EL (cell line): ENCODE measurements around the gene STAT2.
"Not testable (repeated sequence)": the region's sequence is repeated elsewhere in the genome, so short reads cannot be mapped to it uniquely, and the experiment has no call there.

Experiments used
- DNase-seq: peaks from one replicate; pipeline ENCODE4 v3.0.0-alpha.2; 2016

Gene STAT2

DNA sequence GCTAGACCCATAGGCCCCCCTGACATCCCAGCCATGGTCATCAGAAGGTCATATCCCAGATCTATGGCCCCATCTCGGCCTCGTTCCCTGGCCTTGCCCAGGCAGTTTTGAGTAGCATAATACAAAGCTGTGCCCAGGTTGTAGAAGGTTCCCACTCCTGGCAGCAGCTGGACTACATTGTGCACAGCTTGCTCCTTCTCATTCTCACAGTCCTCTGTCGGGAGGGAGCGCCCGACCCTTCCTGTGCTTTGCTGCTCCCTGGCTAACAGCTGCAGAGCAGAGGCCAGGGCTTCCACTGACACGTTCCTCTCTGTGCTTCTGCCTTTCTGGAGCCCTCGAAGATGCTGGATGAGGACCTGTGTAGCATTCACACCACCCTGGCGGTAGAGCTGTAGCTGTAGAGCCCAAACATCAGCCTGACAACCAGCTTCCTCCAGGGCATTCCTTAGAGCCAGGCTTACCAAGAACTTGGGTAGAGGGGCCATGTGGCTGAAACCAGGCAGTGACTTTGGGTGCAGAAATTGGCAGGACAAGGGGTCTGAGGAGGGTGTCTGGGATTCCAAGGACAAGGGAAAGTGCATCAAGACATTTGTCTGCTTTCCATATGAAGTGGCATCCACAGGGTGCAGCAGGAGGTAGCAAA, 1.7 kb upstream of the STAT2 start:
- DNase-seq, result no peak

DNA sequence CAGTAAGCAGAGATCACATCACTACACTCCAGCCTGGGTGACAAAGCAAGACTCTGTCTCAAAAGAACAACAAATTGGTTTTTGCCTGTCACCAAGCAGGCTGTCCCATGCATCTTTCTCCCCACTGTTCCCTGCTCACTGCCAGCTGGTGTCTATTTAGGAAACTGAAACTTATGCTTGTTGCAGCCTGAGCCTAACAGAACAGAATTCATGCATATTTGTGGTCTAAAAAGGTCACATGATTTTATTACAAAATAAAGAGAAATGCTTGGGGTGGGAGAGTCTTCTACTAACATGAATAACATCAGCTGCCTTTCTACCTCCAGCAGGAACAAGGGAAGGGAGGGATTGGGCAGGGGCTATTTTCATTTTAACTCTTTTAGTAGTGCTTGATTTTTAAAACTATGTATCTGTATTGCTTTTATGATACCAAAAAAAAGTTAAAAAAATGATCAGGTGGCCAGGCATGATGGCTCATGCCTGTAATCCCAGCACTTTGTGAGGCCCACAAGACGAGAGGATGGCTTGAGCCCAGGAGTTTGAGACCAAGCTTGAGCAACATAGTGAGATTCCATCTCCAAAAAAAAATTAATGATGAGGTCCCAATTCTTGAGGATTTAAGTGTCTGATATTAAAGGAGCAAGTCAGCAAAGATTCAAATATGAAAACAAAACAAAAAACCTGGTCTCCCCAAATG, 923 bp downstream of the STAT2 start:
- peak; percentile 84 for DNase-seq

DNA sequence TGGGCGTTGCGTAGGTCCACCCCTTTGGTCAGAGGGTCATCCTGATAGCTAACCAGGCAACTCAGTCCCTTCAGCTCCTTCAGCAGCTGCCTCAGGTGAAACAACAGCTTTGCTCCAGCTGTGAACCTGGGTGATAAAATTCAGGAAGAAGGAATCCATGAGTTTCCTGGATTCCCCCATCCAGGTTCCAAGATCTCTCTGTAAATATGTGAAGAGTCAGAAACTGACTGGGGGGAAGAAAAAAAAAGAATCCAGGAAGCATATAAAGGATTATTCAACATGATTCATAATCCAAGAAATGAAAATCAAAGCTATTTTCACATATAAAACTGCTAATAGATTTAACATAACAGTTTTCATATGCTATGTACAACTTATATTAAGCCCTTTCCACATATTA, 8.6 kb downstream of the STAT2 start:
- no peak for DNase-seq

DNA sequence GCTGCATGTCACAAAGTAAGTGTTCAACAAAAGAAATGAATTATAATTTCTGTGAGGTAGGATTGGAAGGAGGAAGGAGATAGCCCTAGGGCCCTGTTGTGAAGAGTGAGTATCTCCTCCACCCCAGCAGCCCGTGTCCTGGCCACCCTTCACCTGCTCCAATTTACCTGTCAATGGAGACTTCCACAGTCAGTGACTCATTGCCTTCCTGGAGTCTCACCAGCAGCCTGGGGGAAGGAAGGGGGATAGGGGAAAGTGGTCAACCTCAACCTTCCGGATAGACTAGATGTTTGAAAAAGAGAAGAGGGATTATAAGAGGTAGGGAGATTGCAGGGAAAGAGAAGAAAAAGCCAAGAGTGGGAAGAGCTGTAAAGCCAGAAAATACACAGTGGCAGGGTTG, 9.2 kb downstream of the STAT2 start:
- DNase-seq, result no peak

DNA sequence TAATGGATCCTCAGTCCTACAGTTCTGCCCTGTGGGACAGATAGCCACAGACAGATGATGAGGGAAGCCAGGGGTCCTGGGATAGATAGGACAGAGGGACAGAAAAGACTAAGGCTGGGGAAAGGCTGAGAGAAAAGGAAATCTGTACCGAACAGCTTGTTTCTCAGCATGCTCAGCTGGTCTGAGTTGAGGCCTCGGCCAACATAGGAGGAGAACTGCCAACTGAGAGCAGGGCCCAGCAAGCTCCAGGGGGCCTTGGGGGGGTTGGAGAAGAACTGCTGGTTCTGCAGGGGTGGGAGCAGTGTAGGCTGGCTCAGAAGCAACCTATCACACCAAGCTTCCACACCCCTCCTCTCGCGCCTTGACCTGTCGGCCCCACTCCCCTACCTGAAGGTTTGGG, 11.1 kb downstream of the STAT2 start:
- no peak for DNase-seq

DNA sequence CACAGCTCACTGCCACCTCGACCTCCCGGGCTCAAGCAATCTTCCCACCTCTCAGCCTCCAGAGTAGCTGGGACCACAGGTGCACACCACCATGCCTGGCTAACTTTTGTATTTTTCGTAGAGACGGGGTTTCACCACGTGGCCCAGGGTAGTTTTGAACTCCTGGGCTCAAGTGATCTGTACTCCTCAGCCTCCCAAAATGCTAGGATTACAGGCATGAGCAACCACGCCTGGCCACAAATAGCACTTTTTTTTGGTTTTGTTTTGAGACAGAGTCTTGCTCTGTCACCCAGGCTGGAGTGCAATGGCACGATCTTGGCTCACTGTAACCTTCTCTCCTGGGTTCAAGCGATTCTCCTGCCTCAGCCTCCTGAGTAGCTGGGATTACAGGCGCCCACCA, 12.7 kb downstream of the STAT2 start:
- DNase-seq, result not testable (repeated sequence)

DNA sequence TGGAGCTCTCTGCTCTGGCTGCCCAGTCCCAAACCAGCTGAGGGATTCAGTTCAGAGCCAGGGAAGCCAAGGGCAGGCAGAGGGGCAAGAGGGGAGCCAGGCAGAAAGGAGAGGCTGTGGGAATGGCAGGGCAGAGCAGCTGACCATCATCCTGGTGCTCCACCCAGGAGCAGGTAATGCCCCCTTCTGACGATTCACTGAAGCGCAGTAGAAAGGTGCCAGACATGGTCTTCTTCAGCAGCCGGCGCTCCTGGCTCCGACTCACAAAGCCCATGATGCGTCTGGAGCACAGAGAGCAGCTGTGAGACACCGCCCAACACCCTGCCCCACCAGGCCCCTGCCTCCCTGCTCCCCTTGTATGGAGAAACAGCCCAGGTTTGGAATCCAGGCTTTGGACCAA, 13.2 kb downstream of the STAT2 start:
- no peak for DNase-seq

DNA sequence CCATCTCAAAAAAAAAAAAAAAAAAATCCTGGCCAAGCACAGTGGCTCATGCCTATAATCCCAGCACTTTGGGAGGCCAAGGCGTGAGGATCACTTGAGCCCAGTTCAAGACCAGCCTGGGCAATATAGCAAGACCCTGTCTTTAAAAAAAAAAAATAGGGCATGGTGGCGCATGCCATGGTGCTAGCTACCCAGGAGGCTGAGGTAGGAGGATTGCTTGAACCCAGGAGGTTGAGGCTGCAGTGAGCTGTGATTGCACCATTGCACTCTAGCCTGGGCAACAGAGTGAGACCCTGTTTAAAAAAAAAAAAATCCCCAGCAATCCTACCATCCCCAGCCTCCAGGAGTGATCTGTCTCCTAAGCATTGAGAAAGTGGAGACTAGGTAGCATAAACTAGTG, 17.6 kb downstream of the STAT2 start:
- DNase-seq, result not testable (repeated sequence)

DNA sequence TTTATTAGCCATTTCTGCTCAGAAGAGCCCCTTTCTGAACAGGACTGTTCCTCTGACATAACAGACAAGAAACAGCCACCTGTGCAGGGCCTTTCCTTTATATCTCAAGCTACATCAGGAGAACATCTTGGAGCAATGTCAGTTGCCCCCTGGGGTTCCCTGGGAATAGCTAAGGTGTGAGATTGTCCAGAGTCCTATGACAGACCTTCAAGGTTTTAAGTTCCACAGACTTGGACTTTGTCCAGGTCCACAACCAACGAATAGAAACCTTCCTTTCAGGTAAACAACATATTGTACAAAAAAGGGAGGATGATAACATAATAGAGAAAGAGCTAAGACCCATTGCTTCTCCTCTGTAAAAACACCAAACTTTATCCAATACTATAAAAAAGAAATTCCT, 18.3 kb downstream of the STAT2 start:
- DNase-seq, result no peak

DNA sequence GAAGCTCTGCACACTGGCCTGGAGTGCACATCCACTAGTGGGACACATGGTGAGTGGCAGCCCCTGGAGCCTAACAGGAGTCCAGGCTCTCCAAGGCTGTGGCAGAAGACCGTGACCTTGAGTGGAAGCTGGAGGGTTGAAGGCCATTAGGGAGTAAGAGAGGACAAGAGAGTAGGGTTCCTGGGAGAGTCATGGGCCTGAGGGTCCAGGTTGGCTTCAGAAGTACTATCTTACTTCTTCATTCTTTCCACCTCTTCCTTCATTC, 20.8 kb downstream of the STAT2 start:
- DNase-seq, result no peak

DNA sequence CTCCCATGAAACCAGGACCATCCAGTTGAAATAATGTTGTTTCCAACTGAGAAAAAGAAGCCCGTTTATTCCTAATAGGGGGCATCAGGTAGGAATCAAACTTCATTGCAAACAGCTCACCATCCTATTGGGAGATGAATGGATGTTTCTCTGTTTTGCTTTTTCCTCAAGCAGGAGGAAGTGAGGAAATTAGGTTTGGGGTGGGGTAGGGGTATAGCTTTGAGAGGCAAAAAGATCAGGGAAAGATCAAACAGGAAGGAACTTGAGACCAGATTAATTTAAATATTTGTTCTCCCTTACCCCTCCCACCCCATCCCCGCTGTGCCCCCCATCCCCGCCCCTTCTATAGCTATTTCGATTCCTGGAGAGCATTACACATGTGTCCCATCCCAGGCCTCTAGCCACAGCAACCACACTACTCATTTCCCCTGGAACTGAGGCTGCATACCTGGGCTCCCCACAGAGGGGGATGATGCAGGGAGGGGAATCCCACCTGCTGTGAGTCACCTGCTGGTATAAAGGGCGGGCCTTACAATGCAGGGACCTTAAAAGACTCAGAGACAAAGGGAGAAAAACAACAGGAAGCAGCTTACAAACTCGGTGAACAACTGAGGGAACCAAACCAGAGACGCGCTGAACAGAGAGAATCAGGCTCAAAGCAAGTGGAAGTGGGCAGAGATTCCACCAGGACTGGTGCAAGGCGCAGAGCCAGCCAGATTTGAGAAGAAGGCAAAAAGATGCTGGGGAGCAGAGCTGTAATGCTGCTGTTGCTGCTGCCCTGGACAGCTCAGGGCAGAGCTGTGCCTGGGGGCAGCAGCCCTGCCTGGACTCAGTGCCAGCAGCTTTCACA, 21.4 kb downstream of the STAT2 start, which contains the start of gene IL23A:
IL23A (plus strand) TSS at position 577 of the 850 bp plus-strand sequence; CDS start at position 738, 161 bp downstream.
- DNase-seq, result peak; percentile 31

DNA sequence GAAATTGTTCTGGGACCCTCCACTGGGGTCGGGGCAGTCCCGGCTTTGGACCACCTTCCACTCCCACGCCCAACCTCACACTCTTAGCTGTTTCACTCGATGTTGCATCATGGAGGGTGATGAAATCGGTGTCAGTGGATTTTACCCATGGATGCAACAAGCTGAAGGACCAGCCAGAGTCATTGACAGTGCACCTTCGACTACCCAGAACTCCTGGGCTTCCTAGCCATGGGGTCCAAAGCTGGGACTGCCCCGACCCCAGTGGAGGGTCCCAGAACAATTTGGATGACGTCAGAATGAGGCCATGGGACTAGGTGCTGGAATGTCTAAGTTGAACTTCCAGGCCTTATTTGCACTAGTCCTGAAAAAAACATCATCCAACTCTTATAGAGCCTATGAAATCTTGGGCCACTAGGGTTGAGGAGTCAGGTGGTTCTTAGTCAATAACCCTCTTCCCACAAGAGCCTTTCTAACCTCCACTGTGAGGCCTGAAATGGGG, 22.1 kb downstream of the STAT2 start:
- no peak for DNase-seq

DNA sequence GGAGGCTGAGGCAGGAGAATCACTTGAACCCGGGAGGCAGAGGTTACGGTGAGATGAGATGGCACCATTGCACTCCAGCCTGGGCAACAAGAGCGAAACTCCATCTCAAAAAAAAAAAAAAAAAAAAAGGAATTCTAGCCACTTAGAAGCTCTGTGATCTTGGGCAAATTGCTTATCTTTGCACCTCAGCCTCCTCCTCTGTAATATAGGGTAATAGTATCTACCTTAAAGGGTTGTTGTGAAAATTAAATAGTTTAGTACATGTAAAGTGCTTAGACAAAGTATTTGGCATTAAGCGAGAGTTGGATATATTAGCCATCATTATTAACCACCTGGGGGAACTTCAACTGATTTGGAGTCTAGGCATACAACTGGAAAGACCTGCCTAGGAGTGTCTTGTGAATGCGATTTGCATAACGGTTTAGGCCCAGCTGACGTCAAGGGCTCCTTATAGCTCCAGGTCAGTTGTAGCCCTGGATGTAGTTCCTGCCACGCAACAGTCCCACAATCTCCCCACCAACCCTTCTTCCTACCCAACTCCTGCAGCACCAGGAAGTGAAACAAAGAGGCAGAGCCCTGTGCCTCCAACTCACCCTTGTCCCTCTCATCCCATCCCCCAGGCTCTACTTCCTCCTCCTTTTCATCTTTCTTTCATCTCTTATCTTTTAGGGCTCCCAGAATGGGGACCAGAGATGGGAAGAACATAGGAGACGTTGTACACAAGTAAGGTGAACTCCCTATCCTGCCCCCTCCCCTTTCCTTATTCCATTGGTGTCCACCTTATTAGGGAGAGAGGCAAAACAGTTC, 23.3 kb downstream of the STAT2 start:
- DNase-seq, result no peak

DNA sequence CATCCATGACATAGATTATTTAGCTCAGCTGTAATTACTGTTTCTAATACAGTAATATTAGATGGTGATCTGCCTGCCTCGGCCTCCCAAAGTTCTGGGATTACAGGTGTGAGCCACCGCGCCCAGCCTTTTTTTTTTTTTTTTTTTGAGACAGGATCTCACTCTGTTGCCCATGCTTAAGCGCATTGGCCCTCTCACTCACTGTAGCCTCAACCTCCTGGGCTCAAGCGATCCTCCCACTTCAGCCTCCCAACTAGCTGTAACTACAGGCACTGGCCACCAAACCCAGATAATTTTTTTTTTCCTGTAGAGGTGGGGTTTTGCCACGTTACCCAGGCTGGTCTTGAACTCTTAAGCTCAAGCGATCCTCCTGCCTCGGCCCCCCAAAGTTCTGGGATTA, 24.4 kb downstream of the STAT2 start:
- not testable (repeated sequence) for DNase-seq

DNA sequence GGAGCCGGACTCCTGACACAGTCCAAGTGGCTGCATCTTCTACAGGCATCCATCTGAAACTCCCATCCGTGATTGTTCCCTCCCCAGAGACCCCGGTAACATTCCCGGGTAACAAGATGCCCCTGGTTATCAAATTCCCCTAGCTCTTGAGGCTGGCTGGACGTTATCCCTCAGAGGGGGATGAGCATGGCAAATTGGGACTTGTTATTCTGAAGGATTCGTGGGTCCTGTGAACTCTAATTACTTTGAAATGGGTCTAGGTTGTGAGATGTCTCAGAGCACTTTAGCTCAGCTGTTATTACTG, 25.5 kb downstream of the STAT2 start:
- DNase-seq, result no peak

DNA sequence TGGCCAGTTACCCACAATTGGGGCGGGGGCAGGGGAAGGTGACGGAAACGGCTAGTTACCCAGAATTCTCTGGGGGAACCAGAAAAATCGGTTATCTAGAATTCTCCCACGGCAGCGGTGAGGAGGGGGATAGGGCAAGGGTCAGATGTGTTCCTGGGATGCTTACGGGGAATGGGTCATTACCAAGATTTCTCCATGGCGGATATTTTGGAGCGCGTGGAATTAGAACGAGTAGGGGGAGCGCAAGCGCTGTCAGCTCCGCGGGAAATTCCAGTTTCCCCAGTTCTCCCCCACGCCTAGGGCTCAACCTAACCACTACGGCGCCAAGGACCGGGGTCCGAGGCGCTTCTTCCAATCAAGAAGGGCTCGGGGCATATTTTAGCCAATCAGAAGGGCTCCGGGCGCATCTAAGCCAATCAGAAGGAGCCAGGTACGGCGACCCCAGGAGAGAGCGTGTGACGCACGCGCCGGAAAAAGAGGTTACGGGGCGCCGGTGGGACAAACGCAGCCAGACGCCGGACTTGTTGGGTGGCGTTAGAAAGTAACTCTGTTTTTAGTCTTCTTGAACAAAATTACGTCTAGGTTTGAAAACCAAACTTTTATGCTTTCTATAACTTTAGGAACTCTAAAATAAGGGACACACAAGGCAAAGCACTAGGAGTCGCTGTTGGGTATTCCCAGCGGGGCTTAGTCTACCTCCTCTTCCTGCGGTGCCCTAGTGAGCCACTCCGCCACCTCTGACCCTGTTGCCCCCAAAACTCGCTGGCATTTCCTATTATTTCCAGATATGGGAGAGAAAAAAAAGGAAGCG, 26.0 kb downstream of the STAT2 start, which contains the start of gene PAN2:
PAN2 (minus strand) TSS at position 322 of the 811 bp plus-strand sequence. CDS start 906 bp downstream, outside the sequence.
- peak; percentile 99 for DNase-seq

DNA sequence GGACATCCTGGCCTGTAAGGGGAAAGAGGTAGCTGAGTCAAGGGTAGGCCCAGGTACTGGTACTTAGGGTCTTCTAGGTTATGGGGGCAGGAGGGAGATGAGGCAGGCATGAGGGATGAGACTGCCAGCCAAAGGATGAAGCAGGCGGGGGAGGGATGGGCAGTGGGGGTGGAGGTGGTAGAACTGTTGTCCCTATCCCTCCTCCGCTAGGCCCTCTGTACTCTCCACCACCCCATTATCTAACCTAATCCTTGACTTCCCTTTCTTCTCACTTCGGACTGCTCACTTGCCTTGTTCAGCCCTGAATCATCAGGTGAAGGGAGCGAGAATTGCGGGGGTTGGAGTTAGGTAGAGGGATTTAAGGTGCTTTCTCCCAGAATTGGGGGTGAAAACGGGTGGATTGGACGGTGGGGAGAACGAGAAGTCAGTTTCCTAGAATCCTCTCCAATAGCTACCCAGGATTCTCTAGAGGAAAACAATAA, 26.7 kb downstream of the STAT2 start:
- no peak for DNase-seq

DNA sequence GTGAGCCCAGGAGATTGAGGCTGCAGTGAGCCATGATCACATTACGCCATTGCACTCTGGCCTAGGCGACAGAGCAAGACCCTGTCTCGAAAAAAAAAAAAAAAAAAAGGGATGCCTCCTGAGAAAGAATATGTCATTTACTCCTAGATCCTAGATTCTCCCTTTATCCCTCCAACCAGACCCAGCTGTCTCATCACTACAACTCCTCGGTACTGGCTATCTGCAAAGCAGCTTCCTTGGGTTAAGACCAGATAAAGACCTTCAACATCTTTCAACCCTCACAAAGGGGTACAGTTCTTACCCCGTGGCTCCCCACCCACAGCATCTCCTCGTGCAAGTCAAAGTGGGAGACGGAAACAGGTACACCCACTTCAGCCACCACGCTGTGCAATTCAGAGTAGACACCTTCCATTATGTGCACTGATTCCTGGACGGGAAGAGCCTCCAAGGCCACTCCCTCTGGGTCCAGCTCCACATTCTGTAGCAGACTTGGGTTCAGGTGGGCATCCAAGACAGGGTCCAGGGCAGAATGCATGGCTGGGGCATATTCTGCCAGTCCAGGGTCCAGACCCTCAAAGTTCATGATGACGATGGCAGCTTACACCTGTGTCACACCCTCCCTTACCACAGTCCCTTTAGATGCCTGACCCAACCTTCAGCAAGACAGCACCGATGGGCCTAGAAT, 27.3 kb downstream of the STAT2 start:
- DNase-seq, result no peak

DNA sequence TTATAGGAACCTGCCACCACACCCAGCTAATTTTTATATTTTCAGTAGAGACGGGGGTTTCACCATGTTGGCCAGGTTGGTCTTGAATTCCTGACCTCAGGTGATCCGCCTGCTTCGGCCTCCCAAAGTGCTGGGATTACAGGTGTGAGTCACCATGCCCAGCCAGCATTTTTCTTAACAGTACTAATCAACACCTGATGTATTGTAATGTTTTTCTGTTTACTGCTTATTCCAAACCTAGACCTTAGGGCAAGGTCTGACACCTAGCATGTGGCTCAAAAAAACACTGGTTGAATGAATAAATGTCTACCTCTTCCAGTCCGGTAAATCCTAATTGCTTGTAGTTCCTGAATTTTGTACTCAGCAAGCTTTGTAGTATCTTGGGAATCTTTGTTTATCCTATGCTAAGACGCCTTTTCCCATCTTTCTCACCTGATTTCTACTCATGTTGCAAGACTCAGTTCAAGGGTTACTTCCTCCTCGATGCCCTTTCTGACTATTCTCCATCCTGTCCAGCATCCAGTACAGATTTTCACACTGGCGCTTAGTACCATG, 28.9 kb downstream of the STAT2 start:
- DNase-seq, result no peak

DNA sequence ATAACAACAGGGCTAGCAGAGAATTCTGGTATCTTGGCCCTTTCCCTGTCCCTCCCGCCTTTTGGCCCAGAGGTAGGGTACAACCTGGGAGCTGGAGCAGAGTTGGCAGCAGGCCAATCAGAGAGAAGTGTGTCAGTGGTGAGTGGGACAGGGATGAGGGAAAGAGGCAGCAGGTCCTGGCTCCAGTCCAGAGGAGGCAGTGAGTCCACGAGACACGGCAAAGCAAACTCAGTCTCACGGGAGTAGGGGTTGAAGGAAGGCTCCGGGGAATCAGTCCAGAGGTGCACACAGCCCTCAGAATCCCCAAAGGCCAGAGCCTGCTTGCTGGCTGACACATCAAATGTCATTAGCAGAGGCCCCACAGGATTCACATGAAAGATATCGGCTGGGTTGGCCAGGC, 33.4 kb downstream of the STAT2 start:
- DNase-seq, result no peak

DNA sequence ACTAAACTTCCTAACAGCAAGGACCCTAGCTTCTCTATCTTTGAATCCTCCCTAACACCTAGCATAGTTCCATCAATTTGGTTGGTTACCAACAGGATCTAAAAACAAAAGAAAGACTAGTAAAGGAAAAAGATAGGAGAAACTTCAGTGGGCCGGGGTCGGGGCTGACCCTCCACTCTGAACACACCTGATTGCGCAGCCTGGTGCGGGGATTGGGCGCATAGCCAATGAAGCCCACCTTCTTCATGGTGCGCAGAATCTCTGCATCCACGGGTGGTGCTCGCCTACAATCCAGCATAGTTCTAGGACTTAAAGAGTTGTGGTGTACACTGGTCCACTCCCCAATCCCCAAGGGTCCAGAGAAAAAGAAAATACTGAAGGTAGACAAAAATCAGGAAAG, 33.8 kb downstream of the STAT2 start:
- no peak for DNase-seq
